Transverse colon (tissue), 3 donors: Measurements from ENCODE around the gene SLC7A9.

Experiments used
- EP300 ChIP-seq: sonication (generic); formaldehyde crosslinking; IDR thresholded peaks from one replicate; pipeline ENCODE4 v1.6.1; 2017; ENCODE audit warnings: antibody characterized with exemption, low read depth
- POLR2AphosphoS5 ChIP-seq, 3 donors: sonication (generic); formaldehyde crosslinking; IDR thresholded peaks; one replicate each; pipeline ENCODE4 v1.6.1; 2016; ENCODE audit warnings: antibody characterized with exemption in 3 of 3

DNA sequence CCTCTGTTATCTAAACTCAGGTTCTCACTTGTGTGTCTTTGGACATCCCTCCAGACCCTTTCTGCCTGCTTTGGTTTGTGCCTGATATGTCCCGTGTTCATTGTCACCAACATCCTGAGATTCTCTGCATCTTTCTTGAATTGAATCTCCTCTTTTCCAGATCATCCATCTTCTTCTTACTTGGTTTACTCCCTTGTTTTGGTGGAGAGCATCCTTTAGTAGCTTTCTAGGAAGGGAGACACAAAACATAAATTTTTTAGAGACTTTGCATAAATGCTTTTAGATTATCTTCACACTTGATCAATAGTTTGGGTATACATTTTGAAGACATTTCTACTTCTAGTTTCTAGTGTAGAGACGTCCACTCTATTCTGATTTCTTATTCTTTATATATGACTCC lies 88.3 kb downstream of the SLC7A9 start:
- no peak for TF ChIP-seq EP300
- no peak for TF ChIP-seq POLR2AphosphoS5 (IDR thresholded peaks at IDR 0.05)
